Measurements from ENCODE around the gene MAB21L4.

Gene MAB21L4

DNA sequence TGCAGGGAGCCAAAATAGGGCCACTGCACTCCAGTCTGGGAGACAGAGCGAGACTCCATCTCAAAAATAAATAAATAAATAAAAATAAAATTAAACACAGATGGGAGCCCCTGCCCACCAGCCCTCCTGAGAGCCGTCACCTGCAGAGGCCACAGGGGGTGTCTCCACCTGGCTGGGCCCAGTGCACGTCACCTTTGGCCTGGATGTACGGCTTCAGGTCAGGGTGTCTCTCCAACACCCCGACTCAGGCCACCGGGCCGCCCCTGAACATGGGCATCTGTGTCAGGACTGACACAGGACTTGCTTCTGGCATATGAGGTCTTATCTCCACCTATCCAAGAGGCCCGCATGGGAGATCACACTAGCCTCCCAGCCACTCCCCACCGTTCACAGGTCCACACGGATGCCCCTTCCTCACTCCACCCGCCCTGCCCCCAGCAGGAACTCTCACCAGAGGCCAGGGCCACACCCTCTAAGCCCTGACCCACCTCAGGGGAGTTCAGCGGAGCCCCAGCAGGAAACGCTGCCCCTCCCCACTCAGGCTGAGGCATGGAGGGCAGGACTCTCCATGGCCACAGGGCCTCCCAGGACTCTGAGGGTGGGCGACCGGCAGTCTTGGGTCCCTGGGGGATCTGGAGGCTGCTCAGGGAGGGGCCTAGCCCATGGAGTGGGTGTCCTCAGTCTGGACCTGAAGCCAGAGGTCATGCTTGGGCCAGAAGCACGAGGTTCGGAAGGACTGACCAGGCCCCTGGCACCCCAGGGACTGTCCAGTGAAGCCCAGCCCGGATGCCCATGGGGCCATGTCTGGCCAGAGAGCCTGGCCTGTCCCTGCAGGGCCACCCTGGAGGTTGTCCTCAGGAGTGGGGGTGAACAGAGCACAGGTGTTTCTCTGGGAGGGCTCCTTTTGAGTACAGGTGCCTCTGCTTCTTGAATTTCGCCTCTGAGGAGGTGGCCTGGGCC, 8.5 kb upstream of the MAB21L4 start:
- Histone ChIP-seq H3K4me1 (ENCODE audit: control insufficient read depth in 1 of 2, insufficient read depth in 1 of 2, low read depth in 1 of 2, low read length in 1 of 2) (no peaks in the 10 kb centered on the region), H3K27ac (no peak overlapping the region), H3K36me3 (no peaks in the 10 kb centered on the region), H3K9me3 (no peaks in the 10 kb centered on the region), H3K27me3 (no peaks in the 10 kb centered on the region), H3K4me3 (ENCODE audit: low read depth in 1 of 2, low read length in 1 of 2) (no peak overlapping the region)
- TF ChIP-seq CTCF (IDR thresholded peaks at IDR 0.05), result no peak

- no peak for TF ChIP-seq CTCF (IDR thresholded peaks at IDR 0.05)
- Histone ChIP-seq H3K9me3 (no peaks in the 10 kb centered on the region), H3K36me3 (no peaks in the 10 kb centered on the region), H3K27me3 (no peaks in the 10 kb centered on the region), H3K4me3 (ENCODE audit: low read depth in 1 of 2, low read length in 1 of 2) (no peak overlapping the region), H3K4me1 (ENCODE audit: control insufficient read depth in 1 of 2, insufficient read depth in 1 of 2, low read depth in 1 of 2, low read length in 1 of 2) (no peaks in the 10 kb centered on the region), H3K27ac (no peak overlapping the region)
These were observed 7.5 kb upstream of the MAB21L4 start for GRCh38 chr2:240903191-240904060.

- no peaks in the 10 kb centered on the region for H3K27me3 ChIP-seq
- no peak for TF ChIP-seq CTCF (IDR thresholded peaks at IDR 0.05)
- H3K27ac ChIP-seq, result no peak overlapping the region
- no peaks in the 10 kb centered on the region for H3K4me1 ChIP-seq (ENCODE audit: control insufficient read depth in 1 of 2, insufficient read depth in 1 of 2, low read depth in 1 of 2, low read length in 1 of 2)
- no peaks in the 10 kb centered on the region for H3K9me3 ChIP-seq
- no peak overlapping the region for H3K4me3 ChIP-seq (ENCODE audit: low read depth in 1 of 2, low read length in 1 of 2)
- no peaks in the 10 kb centered on the region for H3K36me3 ChIP-seq
These were observed 6.7 kb upstream of the MAB21L4 start for GRCh38 chr2:240902615-240903041.

GRCh38 chr2:240901986-240902614, 6.1 kb upstream of the MAB21L4 start:
- Histone ChIP-seq H3K4me3 (ENCODE audit: low read depth in 1 of 2, low read length in 1 of 2) (no peak overlapping the region), H3K9me3 (no peaks in the 10 kb centered on the region), H3K27me3 (no peaks in the 10 kb centered on the region), H3K36me3 (no peaks in the 10 kb centered on the region), H3K27ac (no peak overlapping the region), H3K4me1 (ENCODE audit: control insufficient read depth in 1 of 2, insufficient read depth in 1 of 2, low read depth in 1 of 2, low read length in 1 of 2) (no peaks in the 10 kb centered on the region)
- no peak for TF ChIP-seq CTCF (IDR thresholded peaks at IDR 0.05)

DNA sequence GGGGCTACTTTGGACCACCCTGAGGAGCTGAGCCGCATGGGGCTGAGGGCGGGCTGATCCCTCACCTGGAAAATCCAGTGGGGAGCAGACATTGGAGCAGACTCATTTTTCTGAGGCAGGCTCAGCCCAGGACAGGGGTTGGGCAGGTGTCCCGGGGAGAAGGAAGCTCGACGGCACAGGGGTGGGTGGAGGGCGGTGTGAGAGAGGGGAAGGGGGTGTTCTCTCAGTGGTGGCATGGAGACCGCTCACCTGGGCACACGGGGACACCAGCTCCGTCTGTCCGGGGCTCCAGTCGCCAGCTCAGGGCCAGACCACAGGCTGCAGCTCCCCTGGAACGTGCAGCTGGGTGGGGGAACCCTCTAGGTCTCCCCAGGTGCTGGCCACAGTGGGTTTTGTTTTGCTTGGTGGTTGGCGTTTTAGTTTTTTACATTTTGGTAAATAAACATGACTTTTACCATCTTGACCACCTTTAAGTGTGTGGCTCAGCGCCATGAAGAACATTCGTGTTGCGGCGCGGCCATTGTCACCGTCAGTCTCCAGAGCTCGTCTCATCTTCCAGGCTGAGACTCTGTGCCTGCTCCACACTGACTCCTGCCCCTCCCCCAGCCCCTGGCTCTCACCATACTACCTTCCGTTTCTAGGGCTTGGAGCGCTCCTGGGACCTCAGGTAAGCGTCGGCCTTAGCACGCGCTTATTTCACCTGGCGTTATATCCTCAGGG, 4.3 kb upstream of the MAB21L4 start:
- Histone ChIP-seq H3K27ac (no peak overlapping the region), H3K27me3 (no peaks in the 10 kb centered on the region), H3K4me1 (ENCODE audit: control insufficient read depth in 1 of 2, insufficient read depth in 1 of 2, low read depth in 1 of 2, low read length in 1 of 2) (no peaks in the 10 kb centered on the region), H3K4me3 (ENCODE audit: low read depth in 1 of 2, low read length in 1 of 2) (no peak overlapping the region), H3K36me3 (no peaks in the 10 kb centered on the region), H3K9me3 (no peaks in the 10 kb centered on the region)
- no peak for TF ChIP-seq CTCF (IDR thresholded peaks at IDR 0.05)

Data from neutrophil (primary cell).